Glutamatergic neuron (in vitro differentiated cells): ENCODE measurements around the gene ZNF48. TPM values are rescaled to one million over a fixed set of nuclear protein-coding genes. Genes with fewer than 3 reads are reported as not detected.
A peak's percentile ranks its signal among the peaks of the same experiment; 100 is the strongest.

Experiments used
- DNase-seq: peaks from one replicate; pipeline ENCODE4 v3.0.0; 2022
- H3K27ac Mint-ChIP-seq: one replicate; pipeline ENCODE4 v1.8.0; 2020; ENCODE audit warnings: mild to moderate bottlenecking, mixed read lengths, inconsistent platforms; ENCODE audit not compliant: unreplicated experiment
- H3K27me3 Mint-ChIP-seq: one replicate; pipeline ENCODE4 v1.8.0; 2020; ENCODE audit warnings: mild to moderate bottlenecking, moderate library complexity, mixed read lengths, inconsistent platforms; ENCODE audit not compliant: unreplicated experiment
- H3K36me3 Mint-ChIP-seq: one replicate; pipeline ENCODE4 v1.8.0; 2020; ENCODE audit warnings: mild to moderate bottlenecking, mixed read lengths, inconsistent platforms; ENCODE audit not compliant: unreplicated experiment
- H3K4me1 Mint-ChIP-seq: one replicate; pipeline ENCODE4 v1.8.0; 2020; ENCODE audit warnings: mild to moderate bottlenecking, low read depth, mixed read lengths, inconsistent platforms; ENCODE audit not compliant: unreplicated experiment
- H3K4me3 Mint-ChIP-seq: one replicate; pipeline ENCODE4 v1.8.0; 2020; ENCODE audit warnings: mild to moderate bottlenecking, mixed read lengths, inconsistent platforms; ENCODE audit not compliant: unreplicated experiment
- H3K9me3 Mint-ChIP-seq: one replicate; pipeline ENCODE4 v1.8.0; 2020; ENCODE audit warnings: mild to moderate bottlenecking, moderate library complexity, mixed read lengths, inconsistent platforms; ENCODE audit not compliant: unreplicated experiment
- CTCF ChIP-seq: fragments of 200-600 bp; sonication (generic); IDR thresholded peaks from one replicate; pipeline ENCODE4 v1.5.0; 2021; ENCODE audit not compliant: partially characterized antibody, unreplicated experiment
- total RNA-seq: library from RNA; stranded (reverse); fragmentation: NEBNext Ultra II Directional; extraction: Animal tissue kit (Norgen Biotek cat#: 25700); gene quantifications from one replicate; pipeline ENCODE4 v1.2.1, GENCODE V29; 2021; ENCODE audit not compliant: unreplicated experiment

ZNF48 gene
- total RNA-seq, 1 donor from 2014 or later = 74.7 TPM

DNA sequence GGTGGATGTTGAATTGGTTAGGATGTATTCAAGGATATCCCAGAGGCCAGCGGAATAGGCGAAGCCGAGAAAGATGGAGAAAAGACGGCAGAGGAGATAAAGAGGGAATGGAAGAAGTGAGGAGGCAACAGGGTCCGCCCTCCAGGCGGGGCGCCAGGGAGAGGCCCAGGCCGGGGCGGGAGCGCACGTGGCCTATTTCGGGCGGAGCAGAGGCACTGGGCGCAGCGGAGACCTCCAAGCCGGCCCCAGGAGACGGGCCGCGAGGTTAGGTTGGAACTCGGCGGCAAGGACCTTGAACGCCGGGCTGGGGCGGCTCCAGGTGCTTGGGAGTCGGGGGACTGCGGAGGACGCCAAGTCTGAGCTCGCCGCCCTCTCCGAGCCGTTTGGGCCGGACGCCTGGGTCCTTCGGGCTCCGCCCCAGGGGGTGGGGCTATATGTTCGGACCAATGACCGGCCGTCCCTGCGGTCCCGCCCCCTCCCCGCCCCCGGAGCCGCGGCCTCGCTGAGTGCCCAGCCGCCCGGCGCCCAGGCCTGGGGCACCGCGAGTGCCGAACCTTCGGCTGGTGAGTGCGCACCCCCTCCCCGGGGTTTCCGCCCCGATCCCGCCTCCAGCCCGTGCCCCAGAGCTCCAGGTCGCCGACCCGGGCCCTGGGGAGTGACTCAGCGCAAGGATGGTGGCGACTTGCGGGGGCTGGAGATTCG lies 12.0 kb downstream of the ZNF48 start, which contains the start of gene ZNF771:
Gene ZNF771 (plus strand): TSS at position 505 of the 702 bp plus-strand sequence. CDS start 448 bp downstream, outside the sequence.
- Mint-ChIP-seq H3K4me3 (peak within 1 kb of the TSS; percentile 99), H3K9me3 (peaks cover 10% of the 10 kb centered on the region), H3K27ac (peak within 1 kb of the TSS; percentile 87), H3K4me1 (peaks cover 2% of the 10 kb centered on the region), H3K36me3 (no peaks in the 10 kb centered on the region), H3K27me3 (peaks cover 5% of the 10 kb centered on the region)
- peak; percentile 89 for DNase-seq
- no peak for TF ChIP-seq CTCF

DNA sequence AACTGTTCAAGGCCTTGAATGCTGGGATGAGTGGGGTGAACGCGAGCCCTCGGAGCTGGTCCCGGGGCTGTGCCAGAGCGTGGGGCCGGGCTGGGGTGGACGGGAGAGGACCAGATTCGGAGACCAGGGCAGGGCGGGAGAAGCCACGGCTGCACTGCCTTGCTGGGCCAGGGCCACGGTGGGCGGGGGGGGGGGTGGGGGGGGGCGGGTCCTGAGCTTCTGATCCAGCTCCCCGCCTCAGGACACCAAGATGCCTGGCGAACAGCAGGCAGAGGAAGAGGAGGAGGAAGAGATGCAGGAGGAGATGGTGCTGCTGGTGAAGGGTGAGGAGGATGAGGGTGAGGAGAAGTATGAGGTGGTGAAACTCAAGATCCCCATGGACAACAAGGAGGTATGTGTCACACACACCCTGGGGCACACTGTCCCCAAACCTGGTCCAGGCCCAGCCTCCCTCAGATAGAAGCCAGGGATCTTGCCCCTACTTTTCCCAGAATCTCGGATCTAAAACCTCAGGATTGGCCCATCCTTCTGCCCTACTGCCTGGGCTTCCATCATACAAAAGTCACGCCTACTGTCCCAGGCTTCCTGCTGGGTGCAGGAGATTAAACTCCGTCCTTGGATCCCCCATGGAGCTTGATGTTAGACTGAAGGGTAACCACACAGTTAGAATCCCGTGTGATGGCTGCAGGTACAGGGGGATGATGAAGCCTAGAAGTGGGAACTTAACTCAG lies 12.7 kb downstream of the ZNF48 start:
- DNase-seq = no peak
- Mint-ChIP-seq H3K4me1 (peaks cover 2% of the 10 kb centered on the region), H3K36me3 (no peaks in the 10 kb centered on the region), H3K4me3 (peak overlapping the region; percentile 77), H3K9me3 (peaks cover 10% of the 10 kb centered on the region), H3K27ac (no peak overlapping the region), H3K27me3 (peaks cover 5% of the 10 kb centered on the region)
- TF ChIP-seq CTCF = no peak

DNA sequence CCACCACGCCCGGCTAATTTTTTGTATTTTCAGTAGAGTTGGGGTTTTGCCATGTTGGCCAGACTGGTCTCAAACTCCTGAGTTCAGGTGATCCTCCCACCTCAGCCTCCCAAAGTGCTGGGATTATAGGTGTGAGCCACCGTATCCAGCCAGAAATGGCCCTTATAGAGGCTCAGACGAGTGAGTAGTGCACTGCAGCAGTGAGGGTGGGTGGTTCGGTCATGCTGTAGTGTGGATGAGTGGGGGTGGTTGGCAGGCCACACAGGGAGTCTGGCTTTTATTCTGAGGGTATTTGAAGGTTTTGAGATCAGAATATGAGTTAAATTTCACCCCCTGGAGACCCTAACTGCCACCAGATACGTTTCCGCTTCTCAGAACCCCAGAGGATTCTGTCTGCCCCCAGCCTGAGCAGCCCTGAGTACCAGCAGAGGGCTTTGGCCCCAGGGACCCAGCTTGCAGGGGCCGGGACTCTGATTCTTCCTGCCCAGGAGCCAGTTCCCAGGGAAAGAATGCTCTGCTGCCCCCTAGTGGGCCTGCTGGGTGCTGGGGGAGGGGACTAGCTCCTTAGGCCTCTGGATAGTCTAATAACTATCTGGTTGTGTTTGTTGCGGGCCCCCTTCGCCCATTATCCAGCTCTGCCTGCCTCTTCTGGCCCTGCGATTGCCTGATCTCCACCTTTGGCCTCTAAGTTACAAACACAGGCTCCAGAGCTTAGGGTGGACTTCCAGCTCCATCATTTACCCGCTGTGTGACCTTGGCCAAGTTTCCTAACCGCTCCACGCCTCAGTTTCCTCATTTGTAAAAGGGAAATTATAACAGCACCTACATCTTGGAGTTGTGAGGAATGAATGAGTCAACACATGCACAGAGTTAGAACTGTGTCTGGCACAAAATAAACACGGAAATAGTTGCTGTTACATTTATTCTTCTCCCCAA lies 14.2 kb downstream of the ZNF48 start:
- H3K27ac Mint-ChIP-seq = no peak overlapping the region
- no peaks in the 10 kb centered on the region for H3K36me3 Mint-ChIP-seq
- DNase-seq = peak; percentile 97
- no peak overlapping the region for H3K4me3 Mint-ChIP-seq
- peaks cover 2% of the 10 kb centered on the region for H3K4me1 Mint-ChIP-seq
- H3K27me3 Mint-ChIP-seq = peaks cover 3% of the 10 kb centered on the region
- peak; percentile 93 for TF ChIP-seq CTCF
- H3K9me3 Mint-ChIP-seq = peaks cover 9% of the 10 kb centered on the region

DNA sequence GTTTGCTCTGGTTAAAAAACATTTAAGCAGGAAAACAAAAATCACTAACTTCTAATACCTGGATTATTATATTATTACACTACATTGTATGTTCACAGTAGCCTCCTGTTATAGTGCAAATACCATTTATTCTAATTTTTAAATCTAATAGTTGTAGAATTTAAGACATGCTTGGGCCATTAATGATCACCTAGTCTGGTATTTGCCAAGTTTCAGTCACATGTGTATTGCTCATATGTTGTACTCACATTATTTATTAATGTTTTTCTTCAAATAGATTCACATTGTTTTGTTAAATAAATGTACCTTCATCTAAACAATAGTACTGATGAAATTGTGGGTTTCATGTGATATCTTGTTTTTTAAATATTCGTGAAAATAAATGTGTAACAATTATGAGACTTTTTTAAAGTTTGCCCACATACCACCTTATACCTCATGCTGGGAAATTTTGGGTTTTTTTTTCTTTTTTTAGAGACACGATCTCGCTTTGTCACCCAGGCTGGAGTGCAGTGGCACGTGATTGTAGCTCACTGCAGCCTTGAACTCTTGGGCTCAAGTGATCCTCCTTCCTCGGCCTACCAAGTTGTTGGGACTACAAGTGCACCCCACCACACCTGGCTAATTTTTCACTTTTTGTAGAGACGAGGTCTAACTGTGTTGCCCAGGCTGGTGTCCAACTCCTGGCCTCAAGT lies 18.0 kb downstream of the ZNF48 start:
- Mint-ChIP-seq H3K27ac (no peak overlapping the region), H3K4me3 (no peak overlapping the region), H3K9me3 (peaks cover 8% of the 10 kb centered on the region), H3K36me3 (no peaks in the 10 kb centered on the region), H3K27me3 (peaks cover 4% of the 10 kb centered on the region), H3K4me1 (peaks cover 3% of the 10 kb centered on the region)
- no peak for DNase-seq
- TF ChIP-seq CTCF = no peak
